ENCODE measurements around the gene MMS19. TPM values are rescaled to one million over a fixed set of nuclear protein-coding genes. Genes with fewer than 3 reads are reported as not detected.

MMS19 gene
- total RNA-seq, 6 donors from 2014 or later = 62.5 to 148 (median 77.0) TPM

DNA sequence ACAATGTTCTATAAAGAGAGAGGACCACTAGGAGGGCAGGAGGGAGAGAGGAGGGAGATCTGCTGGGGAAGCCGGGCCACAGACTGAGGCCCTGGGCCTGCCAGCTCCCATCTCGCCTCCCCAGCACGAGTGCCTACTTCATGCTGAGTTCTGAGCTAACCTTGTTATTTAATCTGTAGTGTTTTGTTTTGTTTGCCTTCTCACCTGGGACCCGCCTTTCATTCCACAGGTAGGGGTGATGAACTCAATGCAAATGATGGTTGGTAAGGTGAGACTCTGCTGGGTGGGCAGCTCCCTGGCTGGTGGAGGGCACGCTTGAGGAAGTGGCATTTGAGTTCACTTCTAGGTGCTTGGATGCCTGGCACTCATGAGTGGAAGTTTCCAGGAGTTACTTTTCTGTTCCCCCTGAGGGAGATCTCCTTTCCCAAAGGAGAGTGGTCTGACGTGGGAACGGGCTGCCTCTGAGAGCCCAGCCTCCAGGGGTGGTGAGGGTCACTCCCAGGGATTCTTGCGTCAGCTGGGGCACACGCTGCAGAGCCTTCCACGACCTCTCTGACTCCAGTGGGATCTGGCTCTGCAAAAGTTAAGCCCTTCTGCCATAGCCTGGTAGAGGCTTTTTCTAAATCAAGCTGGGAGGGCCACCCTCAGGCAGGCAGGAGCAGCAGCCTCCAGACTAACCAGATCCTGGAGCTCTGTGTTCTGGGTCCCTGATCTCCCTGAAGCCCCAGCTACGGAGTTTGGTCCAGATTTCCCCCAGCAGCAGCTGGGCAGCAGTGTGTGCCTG is 22.9 kb upstream of the MMS19 start:
- H3K27me3 ChIP-seq = no peaks in the 10 kb centered on the region
- TF ChIP-seq EP300 (IDR thresholded peaks at IDR 0.05) = peak in 1 of 4 donors; percentile 61
- peak in 1 of 2 donors; percentile 34 for TF ChIP-seq POLR2AphosphoS5 (IDR thresholded peaks at IDR 0.05)
- TF ChIP-seq POLR2A (IDR thresholded peaks at IDR 0.05) = peak in 2 of 4 donors; percentile 30 to 66
- TF ChIP-seq, protein P1, sequence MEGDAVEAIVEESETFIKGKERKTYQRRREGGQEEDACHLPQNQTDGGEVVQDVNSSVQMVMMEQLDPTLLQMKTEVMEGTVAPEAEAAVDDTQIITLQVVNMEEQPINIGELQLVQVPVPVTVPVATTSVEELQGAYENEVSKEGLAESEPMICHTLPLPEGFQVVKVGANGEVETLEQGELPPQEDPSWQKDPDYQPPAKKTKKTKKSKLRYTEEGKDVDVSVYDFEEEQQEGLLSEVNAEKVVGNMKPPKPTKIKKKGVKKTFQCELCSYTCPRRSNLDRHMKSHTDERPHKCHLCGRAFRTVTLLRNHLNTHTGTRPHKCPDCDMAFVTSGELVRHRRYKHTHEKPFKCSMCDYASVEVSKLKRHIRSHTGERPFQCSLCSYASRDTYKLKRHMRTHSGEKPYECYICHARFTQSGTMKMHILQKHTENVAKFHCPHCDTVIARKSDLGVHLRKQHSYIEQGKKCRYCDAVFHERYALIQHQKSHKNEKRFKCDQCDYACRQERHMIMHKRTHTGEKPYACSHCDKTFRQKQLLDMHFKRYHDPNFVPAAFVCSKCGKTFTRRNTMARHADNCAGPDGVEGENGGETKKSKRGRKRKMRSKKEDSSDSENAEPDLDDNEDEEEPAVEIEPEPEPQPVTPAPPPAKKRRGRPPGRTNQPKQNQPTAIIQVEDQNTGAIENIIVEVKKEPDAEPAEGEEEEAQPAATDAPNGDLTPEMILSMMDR (IDR thresholded peaks at IDR 0.05) = peak in 2 of 6 experiments; percentile 8 to 26
- no peaks in the 10 kb centered on the region for H3K36me3 ChIP-seq
- H3K9me3 ChIP-seq = no peaks in the 10 kb centered on the region
- WGBS, 2 donors = 69 to 71% methylated on average over 8 to 11 of the region's 11 CpGs
- DNase-seq (peak; percentile 46 to 77), ATAC-seq (ENCODE audit: low FRiP score in 2 of 2) (peak; percentile 5 to 79)
- no peak overlapping the region for H3K4me3 ChIP-seq
- peaks cover 27 to 88% (median 53%) of the 10 kb centered on the region in 4 donors for H3K4me1 ChIP-seq
- H3K27ac ChIP-seq = peak overlapping the region; percentile 64 to 86 (median 74)

DNA sequence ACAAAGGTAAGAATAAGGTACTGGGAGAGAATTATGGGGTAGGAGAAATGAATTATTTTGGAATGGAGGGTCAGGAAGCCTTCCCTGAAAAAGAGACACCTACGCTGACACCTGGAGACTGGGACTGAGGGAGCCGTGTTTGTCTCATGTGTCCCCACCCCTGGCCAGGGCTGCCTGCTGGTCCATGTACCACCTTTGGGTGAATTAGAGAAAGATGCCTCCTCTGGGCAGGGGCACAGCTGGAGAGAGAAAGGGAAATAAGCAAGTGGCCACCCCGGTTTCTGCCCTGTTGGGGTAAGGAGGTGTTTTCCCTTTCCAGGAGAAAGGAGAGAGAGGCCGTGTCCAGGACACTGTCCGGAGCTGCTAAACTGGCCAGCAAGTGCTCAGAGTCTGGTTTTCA is 22.3 kb upstream of the MMS19 start:
- H3K27me3 ChIP-seq = no peaks in the 10 kb centered on the region
- H3K36me3 ChIP-seq = no peaks in the 10 kb centered on the region
- H3K4me3 ChIP-seq = no peak overlapping the region
- TF ChIP-seq, protein P1 (IDR thresholded peaks at IDR 0.05) = no peak
- no peak for TF ChIP-seq POLR2A (IDR thresholded peaks at IDR 0.05)
- peaks cover 27 to 91% (median 58%) of the 10 kb centered on the region in 4 donors for H3K4me1 ChIP-seq
- 57 to 78% methylated on average over 5 of the region's 5 CpGs for WGBS, 2 donors
- ATAC-seq (ENCODE audit: low FRiP score in 2 of 2) (peak in 1 of 2 donors; percentile 2), DNase-seq (no peak)
- H3K9me3 ChIP-seq = no peaks in the 10 kb centered on the region
- H3K27ac ChIP-seq = peak overlapping the region; percentile 64 to 86 (median 74)

DNA sequence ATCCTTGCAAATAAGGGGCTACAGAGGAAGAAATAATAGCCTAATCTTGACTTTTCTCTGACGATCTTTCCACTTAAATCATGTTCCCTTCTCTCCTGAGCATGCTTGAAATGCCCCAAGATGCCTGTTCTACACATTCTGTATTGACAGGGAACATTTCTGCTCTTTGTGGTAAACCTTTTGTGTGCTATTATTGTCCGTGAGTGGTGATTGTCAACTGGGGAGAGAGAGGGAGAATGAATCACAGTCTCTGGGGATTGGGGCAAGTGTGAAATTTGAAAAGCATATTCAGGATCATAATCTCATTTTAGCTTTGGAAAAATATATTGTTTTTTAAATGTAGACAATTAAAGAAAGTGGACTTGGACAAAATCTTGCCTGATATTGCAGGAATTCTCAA is 21.1 kb upstream of the MMS19 start:
- TF ChIP-seq, protein P1 (IDR thresholded peaks at IDR 0.05) = no peak
- TF ChIP-seq POLR2AphosphoS5 (IDR thresholded peaks at IDR 0.05) (no peak), POLR2A (IDR thresholded peaks at IDR 0.05) (no peak), EP300 (IDR thresholded peaks at IDR 0.05) (no peak)
- DNase-seq = no peak
- H3K27ac ChIP-seq = peak overlapping the region; percentile 17 to 86 (median 74)

DNA sequence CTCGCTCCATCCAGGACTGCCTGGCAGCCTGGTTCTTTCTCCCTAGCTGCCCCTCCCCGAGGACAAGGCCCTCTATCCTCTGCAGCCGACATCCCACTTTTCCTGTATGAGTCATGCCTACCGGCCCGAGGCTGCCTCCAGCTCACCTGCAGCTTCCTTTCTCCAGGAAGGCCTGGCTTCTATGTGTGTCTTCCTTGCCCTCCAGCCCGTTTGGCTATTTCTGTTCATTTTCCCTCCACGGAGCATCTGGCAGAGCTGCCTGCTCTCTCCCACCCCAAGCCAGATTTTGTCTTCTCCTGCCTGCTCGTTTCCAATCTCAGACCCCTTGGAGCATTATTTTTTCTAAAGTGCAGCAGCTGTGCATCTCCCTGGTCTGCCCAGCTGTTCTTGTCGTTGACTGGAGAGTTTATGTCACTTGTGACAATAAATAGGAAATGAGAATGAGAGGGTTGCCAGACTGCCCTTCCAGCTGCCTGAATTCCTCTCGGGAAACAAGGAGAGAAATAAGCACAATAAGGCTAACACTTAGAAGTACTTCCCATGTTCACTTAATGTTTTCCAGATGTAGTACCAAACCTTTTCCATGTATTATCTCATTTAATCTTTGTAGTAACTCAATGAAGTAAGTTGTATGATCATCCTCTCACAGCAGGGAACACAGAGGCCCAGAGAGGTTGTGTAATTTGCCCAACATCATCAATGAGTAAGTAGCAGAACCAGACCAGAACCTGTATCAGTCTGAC is 20.2 kb upstream of the MMS19 start:
- DNase-seq (peak in 1 of 2 donors; percentile 60), ATAC-seq (ENCODE audit: low FRiP score in 2 of 2) (peak; percentile 41 to 73)
- no peaks in the 10 kb centered on the region for H3K36me3 ChIP-seq
- no peaks in the 10 kb centered on the region for H3K9me3 ChIP-seq
- no peak overlapping the region for H3K4me3 ChIP-seq
- no peaks in the 10 kb centered on the region for H3K27me3 ChIP-seq
- peak overlapping the region; percentile 49 to 86 (median 74) for H3K27ac ChIP-seq
- WGBS, 2 donors = 21 to 23% methylated on average over 10 of the region's 10 CpGs
- TF ChIP-seq POLR2AphosphoS5 (IDR thresholded peaks at IDR 0.05) (no peak), EP300 (IDR thresholded peaks at IDR 0.05) (no peak), POLR2A (IDR thresholded peaks at IDR 0.05) (no peak)
- TF ChIP-seq, protein P1 (IDR thresholded peaks at IDR 0.05) = no peak
- H3K4me1 ChIP-seq = peaks cover 27 to 79% (median 57%) of the 10 kb centered on the region in 4 donors

More for the DNA sequence above, 21.1 kb upstream of the MMS19 start:
- Histone ChIP-seq H3K9me3 (no peaks in the 10 kb centered on the region), H3K4me1 (peaks cover 27 to 85% (median 57%) of the 10 kb centered on the region in 4 donors), H3K4me3 (no peak overlapping the region), H3K27me3 (no peaks in the 10 kb centered on the region), H3K36me3 (no peaks in the 10 kb centered on the region)
- 34 to 64% methylated on average over 2 of the region's 2 CpGs for WGBS, 2 donors
- ATAC-seq (ENCODE audit: low FRiP score in 2 of 2) = no peak

Measured in upper lobe of left lung (tissue), 6 donors.